ENCODE data around the gene CTR9. TPM values are rescaled to one million over a fixed set of nuclear protein-coding genes. Genes with fewer than 3 reads are reported as not detected.
A peak's percentile ranks its signal among the peaks of the same experiment; 100 is the strongest.

The CTR9 gene
- total and polyA plus RNA-seq, 12 donors, result 13.8 to 58.4 (median 32.4) TPM

DNA sequence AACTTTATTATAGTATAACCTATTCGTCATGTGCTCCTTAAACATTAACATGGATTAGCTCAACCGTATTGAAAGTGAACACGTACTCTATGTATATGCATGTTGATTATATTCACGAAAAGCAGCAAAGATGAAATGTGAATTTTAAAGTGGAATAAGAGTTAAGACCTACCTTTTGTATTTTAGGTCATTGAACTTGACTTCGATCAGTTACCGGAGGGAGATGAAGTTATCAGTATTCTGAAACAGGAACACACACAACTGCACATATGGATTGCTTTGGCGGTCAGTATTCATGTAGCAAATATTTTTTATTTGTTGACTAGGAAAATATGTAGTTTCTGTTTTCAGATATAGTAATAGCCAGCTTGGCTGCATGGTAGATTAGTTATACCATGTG, 1.4 kb downstream of the CTR9 start:
- Histone ChIP-seq H3K4me1 (replicated peaks in 1 of 2) (peaks cover 6 to 15% of the 10 kb centered on the region in 2 donors), H3K27ac (no peak overlapping the region), H3K36me3 (replicated peaks in 1 of 2) (peaks cover 6 to 45% of the 10 kb centered on the region in 2 donors), H3K4me3 (peak overlapping the region in 1 of 4 donors; percentile 91), H3K27me3 (no peaks in the 10 kb centered on the region), H3K9me3 (replicated peaks in 1 of 3) (no peaks in the 10 kb centered on the region)
- no peak for DNase-seq
- 87 to 90% (median 88%) methylated on average over 7 of the region's 7 CpGs for WGBS, 4 donors
- no peak for TF ChIP-seq CTCF (IDR thresholded peaks at IDR 0.05)
- TF ChIP-seq POLR2A (IDR thresholded peaks at IDR 0.05), result no peak
- intact Hi-C loops (cut with DNase I), result no loop called here

DNA sequence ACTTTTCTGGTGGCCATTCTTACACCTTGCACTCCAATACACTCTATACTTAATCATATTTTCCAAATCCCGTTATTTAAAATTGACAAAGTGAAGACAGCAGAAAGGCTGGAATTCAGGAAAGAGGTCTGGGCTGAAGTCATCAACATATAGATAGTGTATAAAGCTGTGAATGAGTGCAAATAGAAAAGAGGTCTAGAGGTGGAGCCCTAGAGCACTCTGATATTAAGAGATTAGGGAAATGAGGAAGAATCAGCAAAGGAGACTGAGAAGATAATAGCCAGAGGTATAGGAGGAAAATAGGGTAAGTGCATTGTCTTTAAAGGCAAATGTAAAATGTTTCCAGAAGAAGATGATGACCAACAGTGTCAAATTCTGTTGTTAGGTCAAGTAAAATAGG, 7.9 kb downstream of the CTR9 start:
- 81 to 97% (median 91%) methylated on average over 1 of the region's 1 CpG for WGBS, 4 donors
- H3K9me3 ChIP-seq (replicated peaks in 1 of 3), result no peaks in the 10 kb centered on the region
- H3K4me1 ChIP-seq (replicated peaks in 1 of 2), result no peaks in the 10 kb centered on the region
- intact Hi-C loops (cut with DNase I), result no loop called here
- H3K27ac ChIP-seq, result no peak overlapping the region
- no peaks in the 10 kb centered on the region for H3K27me3 ChIP-seq
- no peak for DNase-seq
- H3K4me3 ChIP-seq, result no peak overlapping the region
- TF ChIP-seq CTCF (IDR thresholded peaks at IDR 0.05) (no peak), POLR2A (IDR thresholded peaks at IDR 0.05) (no peak)
- peaks cover 6 to 82% of the 10 kb centered on the region in 2 donors for H3K36me3 ChIP-seq (replicated peaks in 1 of 2)

DNA sequence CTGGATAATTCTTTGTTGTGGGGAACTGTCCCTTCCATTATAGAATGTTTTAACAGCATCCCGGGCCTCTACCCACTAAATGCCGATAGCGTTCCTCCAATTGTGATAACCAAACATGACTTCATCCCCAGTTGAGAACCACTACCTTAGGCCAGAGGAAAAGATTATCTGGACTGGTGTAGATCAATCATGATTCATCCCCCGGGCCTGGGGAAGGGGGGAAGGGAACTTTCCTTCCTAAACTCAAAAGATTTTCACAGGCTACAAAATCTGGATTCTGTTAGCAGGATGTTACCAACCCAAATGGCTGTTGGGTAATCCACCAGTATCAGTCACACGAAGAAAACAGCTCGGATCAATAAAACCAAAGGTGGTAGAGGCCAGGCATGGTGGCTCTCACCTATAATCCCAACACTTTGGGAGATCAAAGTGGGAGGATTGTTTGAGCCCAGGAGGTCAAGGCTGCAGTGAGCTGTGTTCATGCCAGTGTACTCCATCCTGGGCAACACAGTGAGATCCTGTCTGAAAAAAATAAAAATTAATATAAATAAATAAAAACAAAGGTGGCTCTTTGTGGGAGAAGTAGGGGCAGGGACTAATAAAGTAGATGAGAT, 10.1 kb downstream of the CTR9 start:
- TF ChIP-seq POLR2A (IDR thresholded peaks at IDR 0.05) (no peak), CTCF (IDR thresholded peaks at IDR 0.05) (no peak)
- 70 to 87% (median 81%) methylated on average over 6 of the region's 6 CpGs for WGBS, 4 donors
- H3K27ac ChIP-seq, result no peak overlapping the region
- H3K4me1 ChIP-seq (replicated peaks in 1 of 2), result no peaks in the 10 kb centered on the region
- no peak overlapping the region for H3K4me3 ChIP-seq
- intact Hi-C loops (cut with DNase I), result no loop called here
- no peaks in the 10 kb centered on the region for H3K27me3 ChIP-seq
- H3K9me3 ChIP-seq (replicated peaks in 1 of 3), result no peaks in the 10 kb centered on the region
- no peak for DNase-seq
- H3K36me3 ChIP-seq (replicated peaks in 1 of 2), result peaks cover 6 to 83% of the 10 kb centered on the region in 2 donors

DNA sequence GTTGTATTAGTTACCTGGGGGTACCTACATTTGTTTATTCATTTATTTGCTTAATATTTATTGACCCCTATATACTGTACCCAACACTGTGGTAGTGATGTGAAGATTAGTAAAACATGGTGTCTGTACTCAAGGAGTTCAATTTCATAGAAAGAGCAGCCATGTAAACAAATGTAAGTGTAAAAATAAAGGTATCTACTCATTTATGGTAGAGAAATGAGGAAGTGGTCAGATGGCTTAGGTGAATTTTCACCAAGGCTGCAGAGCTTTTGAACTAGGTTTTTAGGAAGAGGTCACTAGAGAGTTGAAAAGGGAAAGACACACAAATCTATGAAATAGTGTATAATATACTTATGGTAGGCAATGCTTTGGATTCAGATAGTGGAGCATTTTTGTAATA, 11.1 kb downstream of the CTR9 start:
- Histone ChIP-seq H3K36me3 (replicated peaks in 1 of 2) (peaks cover 0 to 82% of the 10 kb centered on the region in 2 donors), H3K9me3 (replicated peaks in 1 of 3) (no peaks in the 10 kb centered on the region), H3K27me3 (no peaks in the 10 kb centered on the region), H3K4me1 (replicated peaks in 1 of 2) (no peaks in the 10 kb centered on the region), H3K27ac (no peak overlapping the region), H3K4me3 (no peak overlapping the region)
- TF ChIP-seq CTCF (IDR thresholded peaks at IDR 0.05) (no peak), POLR2A (IDR thresholded peaks at IDR 0.05) (no peak)
- intact Hi-C loops (cut with DNase I), result no loop called here
- DNase-seq, result no peak

All from adrenal gland (tissue), 12 donors.